GM12878 (cell line): ENCODE measurements around the gene SH3BP5. TPM values are rescaled to one million over a fixed set of nuclear protein-coding genes. Genes with fewer than 3 reads are reported as not detected.

Experiments used
- ATAC-seq: fragments of 200-7000 bp; cut with Tn5 transposase; 3 replicates; pipeline ENCODE4 v1.9.1; 2020; ENCODE audit warnings: mild to moderate bottlenecking, moderate library complexity
- BruUV-seq: library from RNA; stranded (reverse); fragments of 400-500 nt; replicated peaks from 2 replicates; lab custom pipeline; 2021; lab: Mats Ljungman, UMichigan
- CTCF ChIA-PET: fragments of 300-600 bp; sonication (Branson Sonifier 250); formaldehyde crosslinking; extraction: SDS; loops from one replicate; lab custom pipeline; 2021; ENCODE audit warnings: inconsistent platforms; lab: Yijun Ruan, JAX
- POLR2A ChIA-PET: fragments of 350-600 bp; formaldehyde crosslinking; extraction: SDS; loops from one replicate; lab custom pipeline; 2021; ENCODE audit warnings: inconsistent platforms; lab: Charles Lee
- RAD21 ChIA-PET: fragments of 300-600 bp; sonication (Branson Sonifier 250); formaldehyde crosslinking; loops from one replicate; lab custom pipeline; 2023; ENCODE audit warnings: antibody characterized with exemption; ENCODE audit not compliant: unreplicated experiment; lab: Charles Lee
- SMC1A ChIA-PET: fragments of 300-600 bp; sonication (Branson Sonifier 250); formaldehyde crosslinking; loops from one replicate; lab custom pipeline; 2023; ENCODE audit not compliant: unreplicated experiment, uncharacterized antibody; lab: Charles Lee
- DNase-seq: peaks from one replicate; pipeline ENCODE4 v3.0.0-alpha.2; 2011; ENCODE audit warnings: low read depth, low spot score
- FAIRE-seq: peaks from 3 replicates; lab custom pipeline; 2011; peaks lifted over from hg19 to GRCh38; lab: Jason Lieb, UNC
- H2AFZ ChIP-seq: 2 replicates; pipeline ENCODE4 v1.6.0; 2011; ENCODE audit warnings: low read depth, low read length, control low read depth; ENCODE audit not compliant: control insufficient read depth
- H3K27ac ChIP-seq: 2 replicates; pipeline ENCODE4 v1.5.1; 2011; ENCODE audit warnings: control low read depth; ENCODE audit not compliant: control insufficient read depth, insufficient read depth
- H3K27me3 ChIP-seq, 2 experiments: replicated peaks in 1 of 2; 2 replicates each; pipeline versions ENCODE4 v1.6.0 to v1.6.1; 2011; ENCODE audit warnings: low read length in 1 of 2; ENCODE audit not compliant: control insufficient read depth in 2 of 2, insufficient read depth in 2 of 2
- H3K36me3 ChIP-seq, 2 experiments: 2 replicates each; pipeline ENCODE4 v1.5.1; 2011; ENCODE audit warnings: low read length in 1 of 2; ENCODE audit not compliant: control insufficient read depth in 2 of 2, insufficient read depth in 2 of 2
- H3K4me1 ChIP-seq: 2 replicates; pipeline ENCODE4 v1.6.1; 2011; ENCODE audit warnings: mild to moderate bottlenecking, low read length, moderate library complexity, mixed read lengths; ENCODE audit not compliant: control insufficient read depth, insufficient read depth
- H3K4me2 ChIP-seq: 2 replicates; pipeline ENCODE4 v1.6.0; 2011; ENCODE audit warnings: control low read depth; ENCODE audit not compliant: control insufficient read depth, insufficient read depth
- H3K4me3 ChIP-seq: fragments of 200-600 bp; sonication (generic); 2 replicates; pipeline ENCODE4 v1.5.1; 2016
- H3K79me2 ChIP-seq: 2 replicates; pipeline ENCODE4 v1.6.0; 2011; ENCODE audit warnings: low read length; ENCODE audit not compliant: control insufficient read depth, insufficient read depth
- H3K9ac ChIP-seq: 2 replicates; pipeline ENCODE4 v1.8.0; 2011; ENCODE audit warnings: low read length, control low read depth, mixed read lengths; ENCODE audit not compliant: control insufficient read depth, insufficient read depth
- H3K9me3 ChIP-seq: replicated peaks from 3 replicates; pipeline ENCODE4 v1.5.1; 2011; ENCODE audit warnings: mild to moderate bottlenecking, low read length; ENCODE audit not compliant: control insufficient read depth, insufficient read depth
- H4K20me1 ChIP-seq: 2 replicates; pipeline ENCODE4 v1.6.0; 2011; ENCODE audit not compliant: control insufficient read depth, insufficient read depth
- ATF3 ChIP-seq: IDR thresholded peaks from 2 replicates; pipeline ENCODE4 v1.6.1; 2011; ENCODE audit warnings: low read depth, mild to moderate bottlenecking, low read length, moderate library complexity, borderline replicate concordance; ENCODE audit errors: extremely low read depth
- CREB1 ChIP-seq: IDR thresholded peaks from 2 replicates; pipeline ENCODE4 v1.6.1; 2012; ENCODE audit warnings: low read depth, mild to moderate bottlenecking, inconsistent platforms
- EGR1 ChIP-seq, 2 experiments: IDR thresholded peaks; 1 replicate in 1 of 2; 2 replicates in 1 of 2; pipeline ENCODE4 v1.6.1; 2011 to 2012; ENCODE audit warnings: low read depth in 2 of 2, low read length in 2 of 2, borderline replicate concordance in 1 of 2, mild to moderate bottlenecking in 1 of 2, moderate library complexity in 1 of 2
- HDAC6 ChIP-seq: fragments of 200-600 bp; sonication (generic); IDR thresholded peaks from one replicate; pipeline ENCODE4 v1.8.0; 2017; ENCODE audit warnings: antibody characterized with exemption; ENCODE audit not compliant: unreplicated experiment
- HDGF ChIP-seq: fragments of 450-650 bp; IDR thresholded peaks from 2 replicates; pipeline ENCODE4 v1.6.1; 2016; ENCODE audit warnings: antibody characterized with exemption
- IKZF2 ChIP-seq, 2 experiments: fragments of 450-650 bp; IDR thresholded peaks; 2 replicates each; pipeline ENCODE4 v1.6.1; 2017; ENCODE audit warnings: mild to moderate bottlenecking in 2 of 2, moderate library complexity in 2 of 2
- MAX ChIP-seq: IDR thresholded peaks from 2 replicates; pipeline ENCODE4 v1.6.1; 2012; ENCODE audit warnings: low read depth, low read length, improper control_type of control experiment
- MEF2B ChIP-seq: fragments of 450-650 bp; IDR thresholded peaks from 2 replicates; pipeline ENCODE4 v1.6.1; 2018; ENCODE audit warnings: mild to moderate bottlenecking, moderate library complexity; ENCODE audit not compliant: partially characterized antibody, poor library complexity, severe bottlenecking
- NR2C1 ChIP-seq: fragments of 450-650 bp; IDR thresholded peaks from 2 replicates; pipeline ENCODE4 v1.6.1; 2017; ENCODE audit warnings: antibody characterized with exemption, mild to moderate bottlenecking, moderate library complexity
- NR2C2 ChIP-seq: IDR thresholded peaks from 2 replicates; pipeline ENCODE4 v1.6.1; 2011; ENCODE audit warnings: borderline replicate concordance, low read depth; ENCODE audit not compliant: control insufficient read depth, insufficient read length
- SKIL ChIP-seq: fragments of 450-650 bp; IDR thresholded peaks from 2 replicates; pipeline ENCODE4 v1.6.1; 2017; ENCODE audit warnings: mild to moderate bottlenecking, low read depth, inconsistent platforms; ENCODE audit not compliant: poor library complexity, severe bottlenecking
- SRF ChIP-seq, 2 experiments: IDR thresholded peaks; 2 replicates each; pipeline ENCODE4 v1.6.1; 2011; ENCODE audit warnings: low read depth in 2 of 2, low read length in 2 of 2, mild to moderate bottlenecking in 1 of 2, moderate library complexity in 1 of 2
- STAT1 ChIP-seq: fragments of 450-650 bp; conservative IDR thresholded peaks from 2 replicates; pipeline ENCODE4 v1.6.1; 2014; ENCODE audit warnings: antibody characterized with exemption, mild to moderate bottlenecking
- TCF12 ChIP-seq: IDR thresholded peaks from 2 replicates; pipeline ENCODE4 v1.6.1; 2011; ENCODE audit warnings: low read depth, mild to moderate bottlenecking, low read length
- TCF3 ChIP-seq: IDR thresholded peaks from 2 replicates; pipeline ENCODE4 v1.6.1; 2012; ENCODE audit warnings: low read depth, mild to moderate bottlenecking, low read length, borderline replicate concordance; ENCODE audit not compliant: insufficient read depth
- ZNF384 ChIP-seq: IDR thresholded peaks from 2 replicates; pipeline ENCODE4 v1.6.1; 2012; ENCODE audit warnings: low read depth, mild to moderate bottlenecking, low read length, improper control_type of control experiment, borderline replicate concordance
- ZNF687 ChIP-seq: fragments of 450-650 bp; IDR thresholded peaks from 2 replicates; pipeline ENCODE4 v1.6.1; 2017; ENCODE audit warnings: mild to moderate bottlenecking, moderate library complexity
- WGBS: methylation state at CpG from one replicate; pipeline ENCODE4 v1.1.6; 2016; ENCODE audit warnings: low lambda C conversion rate; ENCODE audit not compliant: insufficient replicate concordance, insufficient coverage; ENCODE audit errors: missing lambda C conversion rate; 5-methylcytosine and 5-hydroxymethylcytosine counted together
- in situ Hi-C: fragments of 300-500 bp; cut with MboI; formaldehyde crosslinking; loops from 9 replicates; pipeline ENCODE4 v1.14.3; 2018; ENCODE audit warnings: mixed read lengths
- intact Hi-C: fragments of 100-400 bp; cut with micrococcal nuclease; formaldehyde crosslinking; loops from one replicate; pipeline ENCODE4 v1.14.2; 2022; ENCODE audit not compliant: unreplicated experiment
- polyA plus RNA-seq, 11 experiments: library from polyadenylated mRNA; depleted of rRNA in 4 of 11; unstranded in 6 of 11; stranded (reverse) in 5 of 11; fragments of >200 nt; fragmentation: Nextera tagmentation in 4 of 11; fragmentation: Illumina TruSeq in 1 of 11; extraction: Ambion mirVana in 4 of 11; extraction: Trizol in 1 of 11; gene quantifications; 1 replicate in 1 of 11; 2 replicates in 10 of 11; pipeline versions ENCODE4 v1.2.1 to v1.2.3, GENCODE V29; 2011 to 2016; ENCODE audit warnings: inconsistent platforms in 2 of 11, missing spikeins in 2 of 11, low read depth in 1 of 11
- total RNA-seq, 4 experiments: library from RNA; depleted of rRNA in 3 of 4; stranded (reverse); fragments of >200 nt in 3 of 4; fragmentation: Illumina TruSeq in 1 of 4; extraction: Trizol in 1 of 4; gene quantifications; 2 replicates each; pipeline versions ENCODE4 v1.2.1 to v1.2.3, GENCODE V29; 2013 to 2021

SH3BP5 gene
- total and polyA plus RNA-seq, 10 of the 15 experiments (the other 5 are each of a cell fraction or from before 2014, with no cell fraction given) = 14.9 to 87.5 (median 43.7) TPM

GRCh38 chr3:15356176-15356575 is 23.8 kb upstream of the SH3BP5 start:
- ChIA-PET SMC1A (interaction anchor here (0.9 to 2.6 kb wide), 8 partner anchors 10 to 88 kb away, joined by 3 to 23 read pairs (median 4); partner anchors contain the start of gene SH3BP5), CTCF (interaction anchor here (0.8 to 4.0 kb wide), 5 partner anchors 8 to 113 kb away, joined by 3 to 13 read pairs (median 3); partner anchors contain the start of gene SH3BP5), POLR2A (interaction anchor here (0.7 to 3.0 kb wide), 4 partner anchors 8 to 209 kb away, joined by 3 to 16 read pairs (median 4); no protein-coding TSS in a partner anchor), RAD21 (interaction anchor here (1.0 to 1.2 kb wide), 2 partner anchors 23 to 149 kb away, joined by 3 to 4 read pairs; partner anchors contain the start of gene SH3BP5)
- Histone ChIP-seq H3K4me1 (peaks cover 37% of the 10 kb centered on the region), H4K20me1 (no peaks in the 10 kb centered on the region), H3K27me3 (no peaks in the 10 kb centered on the region), H3K9me3 (peaks cover 6% of the 10 kb centered on the region; the same call in 1 of the 3 replicates), H3K4me3 (no peak overlapping the region), H3K4me2 (peak overlapping the region; percentile 51; the same call in 1 of the 2 replicates), H3K79me2 (no peaks in the 10 kb centered on the region), H3K36me3 (no peaks in the 10 kb centered on the region), H2AFZ (peak overlapping the region; percentile 64; the same call in 1 of the 2 replicates), H3K9ac (no peak overlapping the region), H3K27ac (peak overlapping the region; percentile 67)
- ATAC-seq (no peak), DNase-seq (no peak), FAIRE-seq (no peak)
- BruUV-seq = TSS peak; percentile 89
- in situ Hi-C loops (loop anchor here (25.0 kb wide), 2 partner anchors 1156 to 1556 kb away; partner anchors contain the start of gene RFTN1), intact Hi-C loops (no loop called here)
- TF ChIP-seq HDGF (no peak), EGR1 (IDR thresholded peaks at IDR 0.05; ENCODE audit: borderline replicate concordance in 1 of 2, low read depth in 2 of 2, low read length in 2 of 2) (no peak), MAX (no peak), NR2C1 (no peak), STAT1 (no peak), TCF3 (no peak), MEF2B (no peak), IKZF2 (IDR thresholded peaks at IDR 0.05) (no peak), TCF12 (no peak), ATF3 (no peak), HDAC6 (no peak), SKIL (no peak), ZNF384 (no peak), SRF (IDR thresholded peaks at IDR 0.05; ENCODE audit: low read depth in 2 of 2, low read length in 2 of 2) (no peak), NR2C2 (no peak), ZNF687 (no peak), CREB1 (no peak)
- WGBS = 97% methylated on average over 2 of the region's 2 CpGs
